ENCODE results near the gene DSCAM. TPM values are rescaled to one million over a fixed set of nuclear protein-coding genes. Genes with fewer than 3 reads are reported as not detected.

Gene DSCAM
- polyA plus RNA-seq, 3 donors, result not detected

- Mint-ChIP-seq H3K4me3 (no peak overlapping the region), H3K36me3 (no peaks in the 10 kb centered on the region), H3K27ac (peak overlapping the region in 1 of 7 donors; percentile 4), H3K9me3 (no peaks in the 10 kb centered on the region), H3K4me1 (no peaks in the 10 kb centered on the region), H3K27me3 (ENCODE audit: low read depth in 3 of 3) (peaks cover 0 to 4% (median 2%) of the 10 kb centered on the region in 3 donors)
- Histone ChIP-seq H3K27ac (ENCODE audit: low read depth in 1 of 2, low read length in 2 of 2) (no peak overlapping the region), H3K4me2 (replicated peaks; ENCODE audit: extremely low read depth, low read length, poor library complexity, severe bottlenecking) (no peak overlapping the region), H3K9me3 (replicated peaks in 1 of 2; ENCODE audit: control insufficient read depth in 1 of 2, insufficient read depth in 1 of 2, low read length in 2 of 2) (no peaks in the 10 kb centered on the region), H3K9ac (ENCODE audit: insufficient read depth, low read length, poor library complexity, severe bottlenecking) (no peak overlapping the region), H3K4me3 (replicated peaks in 1 of 3; ENCODE audit: low read depth in 2 of 3, low read length in 3 of 3) (no peak overlapping the region), H3K4me1 (ENCODE audit: control insufficient read depth in 1 of 2, insufficient read depth in 2 of 2, low read length in 2 of 2) (no peaks in the 10 kb centered on the region), H2AFZ (ENCODE audit: insufficient read depth, low read depth, low read length, poor library complexity, severe bottlenecking) (no peak overlapping the region), H4K20me1 (ENCODE audit: insufficient read depth, low read length) (no peaks in the 10 kb centered on the region), H3K79me2 (ENCODE audit: insufficient read depth, low read length) (no peaks in the 10 kb centered on the region), H3K27me3 (ENCODE audit: control insufficient read depth in 2 of 2, insufficient read depth in 2 of 2, low read length in 2 of 2) (no peaks in the 10 kb centered on the region), H3K36me3 (replicated peaks in 1 of 2; ENCODE audit: control insufficient read depth in 1 of 2, insufficient read depth in 2 of 2, low read length in 2 of 2) (no peaks in the 10 kb centered on the region)
- TF ChIP-seq, protein P1, sequence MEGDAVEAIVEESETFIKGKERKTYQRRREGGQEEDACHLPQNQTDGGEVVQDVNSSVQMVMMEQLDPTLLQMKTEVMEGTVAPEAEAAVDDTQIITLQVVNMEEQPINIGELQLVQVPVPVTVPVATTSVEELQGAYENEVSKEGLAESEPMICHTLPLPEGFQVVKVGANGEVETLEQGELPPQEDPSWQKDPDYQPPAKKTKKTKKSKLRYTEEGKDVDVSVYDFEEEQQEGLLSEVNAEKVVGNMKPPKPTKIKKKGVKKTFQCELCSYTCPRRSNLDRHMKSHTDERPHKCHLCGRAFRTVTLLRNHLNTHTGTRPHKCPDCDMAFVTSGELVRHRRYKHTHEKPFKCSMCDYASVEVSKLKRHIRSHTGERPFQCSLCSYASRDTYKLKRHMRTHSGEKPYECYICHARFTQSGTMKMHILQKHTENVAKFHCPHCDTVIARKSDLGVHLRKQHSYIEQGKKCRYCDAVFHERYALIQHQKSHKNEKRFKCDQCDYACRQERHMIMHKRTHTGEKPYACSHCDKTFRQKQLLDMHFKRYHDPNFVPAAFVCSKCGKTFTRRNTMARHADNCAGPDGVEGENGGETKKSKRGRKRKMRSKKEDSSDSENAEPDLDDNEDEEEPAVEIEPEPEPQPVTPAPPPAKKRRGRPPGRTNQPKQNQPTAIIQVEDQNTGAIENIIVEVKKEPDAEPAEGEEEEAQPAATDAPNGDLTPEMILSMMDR (IDR thresholded peaks at IDR 0.05), result no peak
- 88% methylated on average over 5 of the region's 8 CpGs for WGBS (ENCODE audit: insufficient coverage)
- DNase-seq, result no peak
- intact Hi-C loops (cut with micrococcal nuclease), result loop anchor here in 1 of 2 donors (5.0 to 10.0 kb wide), 2 partner anchors 931 to 993 kb away; no protein-coding TSS in a partner anchor
These were observed 705.3 kb downstream of the DSCAM start for GRCh38 chr21:40141621-40142020.

DNA sequence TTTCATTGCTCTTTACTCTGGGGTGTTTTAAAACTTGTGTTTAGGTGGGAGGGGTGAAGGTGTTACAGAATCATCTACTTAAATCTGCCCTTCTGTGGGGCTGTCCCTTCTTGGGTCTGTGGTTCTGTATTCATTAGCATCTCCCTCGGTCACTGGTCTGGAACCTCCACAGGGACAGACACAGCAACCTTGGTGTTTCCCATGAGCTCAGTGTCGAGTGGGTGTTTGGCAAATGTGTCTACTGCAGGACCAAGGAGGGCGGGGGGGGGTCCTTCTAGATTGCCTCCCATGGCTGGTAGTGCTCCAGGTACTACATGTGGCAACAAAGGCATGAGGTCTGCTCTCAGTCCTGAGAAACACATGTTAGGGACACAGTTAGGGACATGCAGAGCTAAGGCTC, 706.3 kb downstream of the DSCAM start:
- TF ChIP-seq, protein P1 (IDR thresholded peaks at IDR 0.05), result no peak
- Histone ChIP-seq H3K4me2 (replicated peaks; ENCODE audit: extremely low read depth, low read length, poor library complexity, severe bottlenecking) (no peak overlapping the region), H3K36me3 (replicated peaks in 1 of 2; ENCODE audit: control insufficient read depth in 1 of 2, insufficient read depth in 2 of 2, low read length in 2 of 2) (no peaks in the 10 kb centered on the region), H3K79me2 (ENCODE audit: insufficient read depth, low read length) (no peaks in the 10 kb centered on the region), H4K20me1 (ENCODE audit: insufficient read depth, low read length) (no peaks in the 10 kb centered on the region), H3K4me3 (replicated peaks in 1 of 3; ENCODE audit: low read depth in 2 of 3, low read length in 3 of 3) (no peak overlapping the region), H2AFZ (ENCODE audit: insufficient read depth, low read depth, low read length, poor library complexity, severe bottlenecking) (no peak overlapping the region), H3K4me1 (ENCODE audit: control insufficient read depth in 1 of 2, insufficient read depth in 2 of 2, low read length in 2 of 2) (no peaks in the 10 kb centered on the region), H3K27me3 (ENCODE audit: control insufficient read depth in 2 of 2, insufficient read depth in 2 of 2, low read length in 2 of 2) (no peaks in the 10 kb centered on the region), H3K9ac (ENCODE audit: insufficient read depth, low read length, poor library complexity, severe bottlenecking) (no peak overlapping the region), H3K9me3 (replicated peaks in 1 of 2; ENCODE audit: control insufficient read depth in 1 of 2, insufficient read depth in 1 of 2, low read length in 2 of 2) (no peaks in the 10 kb centered on the region), H3K27ac (ENCODE audit: low read depth in 1 of 2, low read length in 2 of 2) (no peak overlapping the region)
- H3K4me3 Mint-ChIP-seq, result no peak overlapping the region
- H3K36me3 Mint-ChIP-seq, result no peaks in the 10 kb centered on the region
- 100% methylated on average over 3 of the region's 3 CpGs for WGBS (ENCODE audit: insufficient coverage)
- H3K9me3 Mint-ChIP-seq, result no peaks in the 10 kb centered on the region
- H3K27me3 Mint-ChIP-seq (ENCODE audit: low read depth in 3 of 3), result peaks cover 0 to 2% (median 2%) of the 10 kb centered on the region in 3 donors
- intact Hi-C loops (cut with micrococcal nuclease), result loop anchor here in 1 of 2 donors (5.0 to 10.0 kb wide), 2 partner anchors 932 to 994 kb away; no protein-coding TSS in a partner anchor
- H3K27ac Mint-ChIP-seq, result no peak overlapping the region
- no peaks in the 10 kb centered on the region for H3K4me1 Mint-ChIP-seq
- DNase-seq, result no peak
